Thyroid gland (tissue), 4 donors: ENCODE results near the gene ACBD7. TPM values are rescaled to one million over a fixed set of nuclear protein-coding genes. Genes with fewer than 3 reads are reported as not detected.

Source experiments
- DNase-seq, 2 donors: peaks; one replicate each; pipeline ENCODE4 v3.0.0-alpha.2; 2019
- H3K27ac ChIP-seq, 3 donors: fragments of 200-600 bp; sonication (generic); 1 replicate in 2 of 3; 2 replicates in 1 of 3; pipeline ENCODE4 v1.5.1; 2016 to 2019; ENCODE audit warnings: mild to moderate bottlenecking in 1 of 3, moderate library complexity in 1 of 3
- H3K27me3 ChIP-seq: fragments of 200-600 bp; sonication (generic); one replicate; pipeline ENCODE4 v1.5.1; 2019
- H3K36me3 ChIP-seq, 2 donors: fragments of 200-600 bp; sonication (generic); one replicate each; pipeline ENCODE4 v1.5.1; 2016 to 2019
- H3K4me1 ChIP-seq, 2 donors: fragments of 200-600 bp; sonication (generic); one replicate each; pipeline ENCODE4 v1.5.1; 2017 to 2019
- H3K4me3 ChIP-seq, 3 donors: fragments of 200-600 bp; sonication (generic); replicated peaks in 1 of 3; 1 replicate in 2 of 3; 2 replicates in 1 of 3; pipeline ENCODE4 v1.5.1; 2016; ENCODE audit warnings: mild to moderate bottlenecking in 1 of 3
- H3K9me3 ChIP-seq: fragments of 200-600 bp; sonication (generic); one replicate; pipeline ENCODE4 v1.5.1; 2017
- POLR2A ChIP-seq, 2 donors: fragments of 450-650 bp; IDR thresholded peaks; one replicate each; pipeline ENCODE4 v1.6.1; 2017; ENCODE audit warnings: antibody characterized with exemption in 2 of 2, mild to moderate bottlenecking in 2 of 2, moderate library complexity in 1 of 2
- WGBS, 2 donors: methylation state at CpG; one replicate each; pipeline ENCODE4 v1.1.5; 2017; 5-methylcytosine and 5-hydroxymethylcytosine counted together
- intact Hi-C: fragments of 100-400 bp; cut with DNase I; formaldehyde crosslinking; loops from one replicate; pipeline ENCODE4 v1.15.1; 2023
- total RNA-seq, 4 donors: library from RNA; depleted of rRNA; stranded (reverse); fragments of >200 nt; gene quantifications; one replicate each; pipeline ENCODE4 v1.2.3, GENCODE V29; 2016
- TF ChIP-seq, protein P1 (sequence below), 6 experiments: fragments of 200-600 bp in 3 of 6; fragments of 450-650 bp in 3 of 6; sonication (generic) in 3 of 6; IDR thresholded peaks; one replicate each; pipeline ENCODE4 v1.5.1; 2016 to 2019; ENCODE audit warnings: antibody characterized with exemption in 6 of 6, mild to moderate bottlenecking in 2 of 6, inconsistent platforms in 1 of 6, moderate library complexity in 1 of 6

ACBD7 gene
- total RNA-seq, 4 donors from 2014 or later = 0.54 to 1.3 (median 1.0) TPM

DNA sequence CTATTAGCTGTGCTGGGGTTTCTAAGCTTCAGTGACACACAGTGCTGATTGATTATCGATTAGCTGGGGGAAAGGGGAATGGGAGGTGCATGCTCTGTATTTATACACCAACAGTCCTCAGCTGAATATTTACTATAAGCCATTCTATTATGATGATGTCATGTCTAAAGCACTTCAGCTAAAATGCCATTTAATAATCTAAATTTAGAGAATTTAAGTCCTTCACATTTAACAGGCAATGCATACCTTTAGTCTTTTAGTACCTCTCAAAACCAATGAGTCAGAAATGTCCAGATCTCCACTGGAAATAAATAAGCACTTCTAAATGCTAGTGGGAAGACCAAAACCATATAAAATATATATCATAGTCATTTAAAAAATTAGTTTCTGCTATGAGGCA lies 33.1 kb upstream of the ACBD7 start:
- intact Hi-C loops = no loop called here

DNA sequence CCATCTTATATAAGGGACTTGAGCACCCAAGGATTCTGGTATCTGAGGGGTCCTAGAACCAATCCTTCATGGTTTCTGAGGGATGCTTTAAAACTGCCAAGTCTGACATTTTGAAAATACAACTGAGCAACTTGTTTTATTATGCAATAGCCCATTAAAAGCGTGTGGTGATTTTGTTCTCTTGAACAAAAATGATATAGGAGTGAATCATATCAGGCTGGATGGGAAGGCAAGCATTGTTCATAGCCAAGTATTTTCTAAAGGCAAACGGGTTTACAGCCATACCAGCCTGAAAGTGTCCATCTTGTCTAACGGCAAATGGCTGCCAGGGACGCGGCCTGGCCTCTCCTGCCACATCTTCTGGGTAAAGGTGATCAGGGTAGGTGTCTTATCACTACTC lies 31.9 kb upstream of the ACBD7 start:
- WGBS, 2 donors = 95 to 99% methylated on average over 5 of the region's 5 CpGs
- Histone ChIP-seq H3K4me3 (no peak overlapping the region), H3K36me3 (peaks cover 8 to 9% of the 10 kb centered on the region in 2 donors), H3K27ac (no peak overlapping the region), H3K4me1 (no peaks in the 10 kb centered on the region), H3K27me3 (no peaks in the 10 kb centered on the region), H3K9me3 (no peaks in the 10 kb centered on the region)
- no peak for DNase-seq
- no peak for TF ChIP-seq POLR2A (IDR thresholded peaks at IDR 0.05)
- intact Hi-C loops = no loop called here

More for the DNA sequence above, 33.1 kb upstream of the ACBD7 start:
- Histone ChIP-seq H3K4me1 (no peaks in the 10 kb centered on the region), H3K36me3 (peaks cover 8 to 9% of the 10 kb centered on the region in 2 donors), H3K27me3 (no peaks in the 10 kb centered on the region), H3K4me3 (no peak overlapping the region), H3K27ac (no peak overlapping the region), H3K9me3 (no peaks in the 10 kb centered on the region)
- no peak for DNase-seq
- 86 to 100% methylated on average over 1 of the region's 1 CpG for WGBS, 2 donors
- TF ChIP-seq, protein P1, sequence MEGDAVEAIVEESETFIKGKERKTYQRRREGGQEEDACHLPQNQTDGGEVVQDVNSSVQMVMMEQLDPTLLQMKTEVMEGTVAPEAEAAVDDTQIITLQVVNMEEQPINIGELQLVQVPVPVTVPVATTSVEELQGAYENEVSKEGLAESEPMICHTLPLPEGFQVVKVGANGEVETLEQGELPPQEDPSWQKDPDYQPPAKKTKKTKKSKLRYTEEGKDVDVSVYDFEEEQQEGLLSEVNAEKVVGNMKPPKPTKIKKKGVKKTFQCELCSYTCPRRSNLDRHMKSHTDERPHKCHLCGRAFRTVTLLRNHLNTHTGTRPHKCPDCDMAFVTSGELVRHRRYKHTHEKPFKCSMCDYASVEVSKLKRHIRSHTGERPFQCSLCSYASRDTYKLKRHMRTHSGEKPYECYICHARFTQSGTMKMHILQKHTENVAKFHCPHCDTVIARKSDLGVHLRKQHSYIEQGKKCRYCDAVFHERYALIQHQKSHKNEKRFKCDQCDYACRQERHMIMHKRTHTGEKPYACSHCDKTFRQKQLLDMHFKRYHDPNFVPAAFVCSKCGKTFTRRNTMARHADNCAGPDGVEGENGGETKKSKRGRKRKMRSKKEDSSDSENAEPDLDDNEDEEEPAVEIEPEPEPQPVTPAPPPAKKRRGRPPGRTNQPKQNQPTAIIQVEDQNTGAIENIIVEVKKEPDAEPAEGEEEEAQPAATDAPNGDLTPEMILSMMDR (IDR thresholded peaks at IDR 0.05) = no peak
- no peak for TF ChIP-seq POLR2A (IDR thresholded peaks at IDR 0.05)

DNA sequence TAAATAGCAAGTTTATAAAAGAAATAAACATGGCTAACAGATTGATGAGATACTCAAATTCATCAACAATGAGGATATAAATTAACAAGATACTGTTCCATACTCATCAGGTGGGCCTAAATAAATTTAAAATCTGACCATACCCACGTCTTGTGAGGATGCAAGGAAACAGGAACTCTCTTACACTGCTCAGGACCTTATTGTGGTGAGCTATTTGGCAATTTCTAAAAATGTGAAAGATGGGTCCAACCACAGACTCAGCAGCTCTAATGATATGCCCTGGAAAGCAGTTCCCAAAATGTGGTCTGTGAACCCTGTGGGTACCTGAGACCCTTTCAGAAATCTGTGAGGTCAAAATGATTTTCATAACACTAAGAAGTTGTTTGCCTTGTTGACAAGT lies 30.0 kb upstream of the ACBD7 start:
- Histone ChIP-seq H3K36me3 (peaks cover 8 to 9% of the 10 kb centered on the region in 2 donors), H3K27me3 (no peaks in the 10 kb centered on the region), H3K27ac (no peak overlapping the region), H3K9me3 (no peaks in the 10 kb centered on the region), H3K4me3 (no peak overlapping the region), H3K4me1 (no peaks in the 10 kb centered on the region)
- WGBS, 2 donors = 70 to 86% methylated on average over 1 of the region's 1 CpG
- intact Hi-C loops = no loop called here
- TF ChIP-seq, protein P1 (IDR thresholded peaks at IDR 0.05) = no peak
- no peak for TF ChIP-seq POLR2A (IDR thresholded peaks at IDR 0.05)
- no peak for DNase-seq

DNA sequence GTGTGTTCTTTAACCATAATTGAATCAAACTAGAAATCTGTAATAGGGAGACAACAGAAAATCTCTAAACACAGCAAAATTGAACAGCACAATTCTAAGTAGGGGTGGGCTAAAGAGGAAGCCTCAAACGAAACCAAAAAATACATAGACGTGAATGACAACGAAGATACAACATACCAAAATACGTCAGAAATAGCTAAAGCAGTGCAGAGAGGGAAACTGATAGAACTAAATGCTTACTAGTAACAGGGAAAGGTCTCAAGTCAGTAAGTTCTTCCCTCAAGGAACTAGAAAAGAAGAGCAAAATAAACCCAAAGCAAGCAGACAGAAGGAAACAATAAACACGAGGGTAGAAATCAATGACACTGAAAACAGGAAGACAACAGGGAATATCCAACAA lies 27.6 kb upstream of the ACBD7 start:
- H3K36me3 ChIP-seq = peaks cover 8 to 14% of the 10 kb centered on the region in 2 donors
- H3K27me3 ChIP-seq = no peaks in the 10 kb centered on the region
- intact Hi-C loops = no loop called here
- no peak overlapping the region for H3K27ac ChIP-seq
- no peaks in the 10 kb centered on the region for H3K9me3 ChIP-seq
- no peak overlapping the region for H3K4me3 ChIP-seq
- no peak for DNase-seq
- TF ChIP-seq POLR2A (IDR thresholded peaks at IDR 0.05) = no peak
- TF ChIP-seq, protein P1 (IDR thresholded peaks at IDR 0.05) = no peak
- no peaks in the 10 kb centered on the region for H3K4me1 ChIP-seq
- WGBS, 2 donors = 96 to 98% methylated on average over 5 of the region's 5 CpGs

DNA sequence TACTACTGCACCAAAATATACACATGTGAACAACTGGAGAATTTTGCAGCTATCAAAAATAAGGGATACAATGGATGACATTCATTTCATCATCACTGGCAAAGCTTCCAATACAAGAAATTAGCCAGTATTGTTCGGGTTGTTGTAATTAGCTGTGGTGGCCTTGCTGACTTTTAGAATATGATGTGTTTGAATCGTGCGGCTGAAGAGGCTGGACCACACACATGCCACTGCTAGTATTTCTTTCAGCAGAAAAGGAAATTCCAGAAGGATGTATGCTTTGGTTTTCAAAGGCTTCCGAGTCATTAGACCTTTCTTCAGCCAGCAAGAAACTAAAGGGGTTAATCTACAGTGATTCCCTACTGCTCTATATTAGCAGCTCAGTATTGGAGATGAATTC lies 25.2 kb upstream of the ACBD7 start:
- Histone ChIP-seq H3K27me3 (no peaks in the 10 kb centered on the region), H3K4me1 (no peaks in the 10 kb centered on the region), H3K36me3 (peaks cover 0 to 10% of the 10 kb centered on the region in 2 donors), H3K27ac (no peak overlapping the region), H3K9me3 (no peaks in the 10 kb centered on the region), H3K4me3 (no peak overlapping the region)
- TF ChIP-seq POLR2A (IDR thresholded peaks at IDR 0.05) = no peak
- TF ChIP-seq, protein P1 (IDR thresholded peaks at IDR 0.05) = no peak
- intact Hi-C loops = no loop called here
- no peak for DNase-seq
- 89 to 95% methylated on average over 4 of the region's 4 CpGs for WGBS, 2 donors

DNA sequence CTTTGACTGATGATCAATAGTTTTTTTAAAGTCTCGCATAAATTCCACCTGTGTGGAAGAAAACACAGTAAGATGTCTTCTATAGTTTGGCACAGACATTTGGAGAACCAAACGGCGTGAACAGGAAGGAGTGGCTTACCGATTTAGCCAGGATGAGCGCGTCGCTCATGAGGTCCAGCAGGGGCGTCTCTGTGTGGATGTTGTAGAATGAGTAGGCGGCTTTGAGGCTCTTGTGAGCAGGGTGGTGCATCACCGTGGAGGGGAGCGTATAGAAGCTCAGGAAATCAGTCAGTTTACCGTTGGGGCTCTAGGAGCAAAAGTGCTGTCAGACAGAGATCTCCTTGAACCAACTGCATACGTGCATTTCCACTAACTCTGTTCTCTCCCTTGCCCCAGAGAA lies 24.1 kb upstream of the ACBD7 start:
- no peak for TF ChIP-seq POLR2A (IDR thresholded peaks at IDR 0.05)
- TF ChIP-seq, protein P1 (IDR thresholded peaks at IDR 0.05) = no peak
- DNase-seq = no peak
- H3K4me1 ChIP-seq = no peaks in the 10 kb centered on the region
- no peak overlapping the region for H3K27ac ChIP-seq
- 92 to 94% methylated on average over 13 of the region's 13 CpGs for WGBS, 2 donors
- H3K4me3 ChIP-seq = no peak overlapping the region
- intact Hi-C loops = no loop called here
- no peaks in the 10 kb centered on the region for H3K27me3 ChIP-seq
- H3K36me3 ChIP-seq = peaks cover 0 to 9% of the 10 kb centered on the region in 2 donors
- no peaks in the 10 kb centered on the region for H3K9me3 ChIP-seq
